Measurements from ENCODE around the gene CRIP1.

The CRIP1 gene

DNA sequence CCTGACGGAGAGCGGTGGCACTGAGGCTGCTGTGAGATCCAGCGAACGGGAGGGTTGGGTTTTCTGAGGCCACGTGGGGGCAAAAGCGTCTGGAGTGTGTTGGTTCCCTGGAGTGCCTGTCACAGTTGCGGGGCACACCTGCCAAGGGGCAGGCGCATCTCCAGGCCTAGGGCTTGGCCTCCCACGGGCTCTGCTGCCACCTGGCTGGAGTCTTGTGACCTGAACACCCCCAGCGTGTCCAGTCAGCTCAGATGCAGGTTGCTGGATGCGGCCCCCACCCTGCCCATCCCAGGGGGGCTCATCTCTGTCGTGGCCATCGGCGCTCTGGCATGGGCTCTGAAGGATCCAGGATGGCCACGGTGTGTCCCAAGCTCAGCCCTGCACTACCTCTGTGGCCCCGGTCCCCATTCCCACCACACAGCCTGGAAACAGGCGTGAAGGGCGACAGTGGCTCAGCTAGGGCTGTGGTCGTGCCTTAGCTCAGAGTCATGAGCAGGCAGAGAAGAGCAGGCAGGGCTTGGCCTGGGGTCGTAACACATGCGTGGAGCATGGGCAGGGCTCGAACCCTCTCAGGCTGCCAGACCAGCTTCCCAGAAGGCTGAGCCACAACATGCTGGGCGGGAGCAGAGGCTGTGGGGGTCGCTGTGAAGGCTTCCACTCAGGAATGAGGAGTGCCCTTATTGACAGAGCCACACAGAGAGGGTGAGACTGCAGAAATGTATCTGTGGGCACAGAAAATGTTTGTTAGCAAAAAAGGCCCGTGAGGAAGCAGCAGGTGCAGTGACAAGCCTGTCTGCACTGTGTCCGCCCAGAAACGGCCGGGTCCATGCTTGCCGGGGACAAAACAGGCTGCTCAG, 35.6 kb upstream of the CRIP1 start:
- DNase-seq (ENCODE audit: low spot score), result no peak

DNA sequence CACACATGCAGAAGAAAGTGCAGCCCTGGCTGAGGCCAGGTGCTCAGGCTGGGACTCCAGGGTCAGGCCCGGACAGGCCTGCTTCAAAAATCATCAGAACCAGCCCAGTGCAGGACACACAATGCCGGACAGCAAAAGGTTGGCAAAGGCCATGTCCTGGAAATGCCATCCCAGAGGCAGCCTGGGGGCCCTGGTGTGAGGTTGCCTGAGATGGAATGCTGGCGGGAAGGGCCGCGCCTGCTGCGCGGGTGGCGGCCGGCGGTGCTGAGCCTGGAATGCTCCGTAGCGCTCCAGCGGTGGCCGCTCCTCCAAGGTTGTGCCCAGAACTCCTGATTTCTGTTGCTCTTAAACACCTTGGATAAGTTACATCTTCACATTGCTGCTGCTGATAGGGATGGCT, 33.7 kb upstream of the CRIP1 start:
- no peak for DNase-seq (ENCODE audit: low spot score)

DNA sequence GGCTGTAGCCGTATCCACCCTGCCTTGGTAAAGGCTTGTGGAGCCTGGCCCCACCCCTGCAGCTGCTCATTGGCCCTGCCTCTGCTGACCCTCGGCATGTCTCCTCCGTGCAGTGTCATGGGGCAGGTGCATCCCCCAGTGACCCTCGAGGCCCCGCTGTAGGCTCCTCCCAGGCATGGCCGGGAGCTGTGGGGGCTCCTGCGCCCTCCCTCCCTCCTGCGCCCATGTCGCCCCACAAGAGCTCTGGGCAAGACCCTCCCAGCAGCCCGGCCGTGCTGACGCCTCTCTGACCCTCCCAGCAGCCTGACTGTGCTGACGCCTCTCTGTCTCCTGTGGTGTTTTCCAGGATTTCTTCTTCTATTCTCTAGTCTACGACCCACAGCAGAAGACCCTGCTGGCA, 32.8 kb upstream of the CRIP1 start:
- DNase-seq (ENCODE audit: low spot score), result no peak

DNA sequence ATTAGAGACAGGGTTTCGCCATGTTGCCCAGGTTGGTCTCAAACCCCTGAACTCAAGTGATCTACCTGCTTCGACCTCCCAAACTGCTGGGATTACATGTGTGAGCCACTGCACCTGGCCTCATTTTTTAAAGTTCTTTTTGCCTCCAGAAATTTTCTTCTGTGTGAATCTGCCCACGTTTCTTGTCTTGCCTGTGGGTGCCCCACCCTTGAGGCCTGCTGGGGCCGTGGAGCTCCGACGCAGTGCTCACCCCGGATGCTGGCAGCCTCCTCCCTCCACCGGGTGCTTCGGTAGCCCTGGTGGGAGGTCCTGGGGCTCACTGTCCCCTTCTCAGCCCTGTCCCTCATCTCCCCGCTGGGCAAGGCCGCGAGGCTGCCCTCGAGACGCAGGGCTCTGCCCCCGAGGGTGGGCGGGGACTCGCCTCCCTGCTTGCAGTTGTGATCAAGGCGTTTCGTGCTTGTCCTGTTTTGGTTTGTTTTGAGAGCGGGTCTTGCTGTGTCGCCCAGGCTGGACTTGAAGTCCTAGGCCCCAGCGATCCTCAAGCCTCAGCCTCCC, 31.5 kb upstream of the CRIP1 start:
- no peak for DNase-seq (ENCODE audit: low spot score)

DNA sequence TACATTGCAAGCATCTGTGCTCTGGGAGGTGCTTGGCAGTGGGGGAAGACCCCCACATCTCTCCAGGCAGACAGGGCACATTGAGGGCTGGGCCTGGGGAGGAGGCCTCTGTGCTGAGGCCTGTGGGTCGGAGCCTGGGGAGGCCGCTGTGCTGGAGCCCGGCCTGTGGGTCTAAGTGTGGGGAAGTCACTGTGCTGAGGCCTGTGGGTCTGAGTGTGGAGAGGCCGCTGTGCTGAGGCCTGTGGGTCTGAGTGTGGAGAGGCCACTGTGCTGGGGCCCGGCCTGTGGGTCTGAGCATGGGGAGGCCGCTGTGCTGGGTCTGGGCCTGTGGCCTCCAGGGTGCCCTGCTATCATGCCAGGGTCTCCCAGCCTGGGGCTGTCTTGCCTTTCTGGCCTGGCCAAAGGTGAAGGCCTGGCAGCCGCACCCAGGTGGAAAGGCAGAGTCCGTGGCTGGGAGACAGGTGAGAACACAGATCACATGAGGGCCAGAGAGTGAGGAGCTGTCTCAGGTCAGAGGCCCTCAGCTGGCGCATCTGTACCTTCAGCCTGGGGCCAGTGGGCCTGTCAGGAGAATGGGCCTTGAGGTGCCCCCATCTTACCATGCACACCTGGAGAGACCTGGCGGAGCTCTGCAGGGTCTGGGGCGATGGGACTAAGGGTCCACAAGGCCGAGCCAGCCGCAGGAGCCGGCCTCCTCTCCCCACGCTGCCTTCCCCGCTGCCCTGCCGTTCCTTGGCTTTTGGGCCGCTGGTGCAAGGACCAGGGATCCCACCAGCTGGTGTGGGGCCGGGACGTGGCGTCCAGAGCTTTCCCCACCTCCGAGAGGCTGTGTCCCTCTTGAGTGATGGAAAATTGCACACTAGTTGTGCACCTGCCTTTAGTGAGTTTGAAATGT, 30.7 kb upstream of the CRIP1 start:
- no peak for DNase-seq (ENCODE audit: low spot score)

DNA sequence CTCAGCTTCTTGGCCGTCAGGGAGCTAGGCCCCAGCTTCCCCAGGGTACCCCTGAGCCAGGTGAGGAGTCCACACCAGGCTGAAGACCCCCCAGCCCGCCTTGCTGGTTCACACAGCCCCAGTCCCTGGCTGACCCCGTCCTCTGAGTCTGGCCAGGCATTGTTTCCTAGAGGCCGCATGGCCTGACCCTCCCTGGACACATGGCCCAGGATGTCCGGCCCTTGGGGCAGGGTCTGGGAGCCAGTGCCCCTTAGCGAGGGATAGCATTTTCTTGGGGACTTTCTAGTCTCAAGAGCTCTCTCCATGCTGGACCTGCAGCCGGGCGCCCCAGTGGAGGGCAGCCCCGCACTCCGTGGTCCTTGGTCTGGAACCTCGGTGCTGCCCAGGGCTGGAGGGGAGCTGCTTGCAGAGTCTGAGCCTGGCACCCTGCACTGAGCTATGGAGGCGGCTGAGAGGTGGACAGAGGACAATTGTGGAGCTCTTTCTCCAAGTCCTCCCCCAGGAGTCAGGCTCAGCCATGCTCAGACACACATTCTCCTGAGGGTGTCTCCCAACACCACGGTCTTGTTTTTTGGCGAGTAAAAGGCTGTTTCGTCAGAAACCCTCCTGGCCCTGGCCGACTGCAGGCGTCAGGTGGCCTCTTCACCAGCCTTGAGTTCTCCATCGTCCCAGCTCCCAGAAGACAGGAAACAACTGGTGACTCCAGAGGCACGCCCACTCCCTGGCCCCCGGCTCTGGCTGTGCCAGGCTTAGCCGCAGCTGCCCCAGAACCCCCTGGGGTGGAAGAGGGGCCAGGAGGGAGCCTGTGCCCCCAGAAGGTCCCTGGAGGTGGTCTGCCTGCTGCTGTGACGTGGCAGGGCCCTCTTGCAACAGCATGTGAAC, 29.7 kb upstream of the CRIP1 start:
- DNase-seq (ENCODE audit: low spot score), result no peak

DNA sequence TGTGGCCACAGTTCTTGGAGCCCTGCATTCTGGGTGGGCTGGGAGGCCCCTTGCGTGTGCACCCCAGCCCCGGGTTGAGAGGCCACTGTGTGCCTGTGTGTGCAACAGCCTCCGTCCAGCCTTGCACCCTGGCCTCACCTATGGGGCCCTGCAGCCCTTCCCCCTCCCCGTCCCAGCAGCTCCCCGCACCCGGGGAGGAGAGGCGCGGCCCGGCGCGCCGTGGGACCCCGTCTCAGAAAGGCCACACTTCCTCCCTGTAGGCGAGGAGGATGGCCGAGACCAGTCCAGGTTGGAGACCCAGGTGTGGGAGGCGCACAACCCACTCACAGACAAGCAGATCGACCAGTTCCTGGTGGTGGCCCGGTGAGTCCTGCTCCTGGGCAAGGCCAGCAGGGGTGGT, 28.7 kb upstream of the CRIP1 start:
- no peak for DNase-seq (ENCODE audit: low spot score)

DNA sequence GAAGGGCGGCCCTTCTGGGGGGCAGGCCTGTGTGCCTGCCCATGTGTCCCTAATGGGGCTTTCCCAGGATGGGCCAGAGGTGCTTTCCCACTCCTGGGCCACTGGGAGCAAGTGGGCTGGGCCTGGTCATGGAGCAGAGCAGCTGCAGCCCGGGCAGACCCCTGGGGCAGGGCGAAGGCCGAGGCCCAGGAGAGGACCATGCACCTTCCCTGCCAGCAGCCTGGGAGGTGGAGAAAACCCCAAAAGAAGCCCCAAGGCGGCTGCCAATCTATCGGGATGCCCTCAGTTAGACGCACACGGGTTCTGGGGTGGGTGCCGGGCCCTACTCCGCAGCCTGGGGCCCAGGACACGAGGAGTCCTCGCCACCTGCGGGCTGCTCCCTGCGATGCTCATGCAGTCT, 28.1 kb upstream of the CRIP1 start:
- no peak for DNase-seq (ENCODE audit: low spot score)

DNA sequence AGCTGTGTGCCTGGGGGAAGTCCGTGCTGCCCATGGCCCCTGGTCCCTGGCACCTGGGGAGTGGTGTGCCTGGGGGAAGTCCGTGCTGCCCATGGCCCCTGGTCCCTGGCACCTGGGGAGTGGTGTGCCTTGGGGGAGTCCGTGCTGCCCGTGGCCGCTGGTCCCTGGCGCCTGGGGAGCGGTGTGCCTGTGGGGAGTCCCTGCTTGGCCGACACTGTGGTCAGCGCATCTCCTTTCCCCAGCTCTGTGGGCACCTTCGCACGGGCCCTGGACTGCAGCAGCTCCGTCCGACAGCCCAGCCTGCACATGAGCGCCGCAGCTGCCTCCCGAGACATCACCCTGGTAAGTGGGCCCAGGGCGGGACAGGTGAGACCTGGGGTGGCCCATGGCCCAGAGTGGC, 26.6 kb upstream of the CRIP1 start:
- DNase-seq (ENCODE audit: low spot score), result no peak

DNA sequence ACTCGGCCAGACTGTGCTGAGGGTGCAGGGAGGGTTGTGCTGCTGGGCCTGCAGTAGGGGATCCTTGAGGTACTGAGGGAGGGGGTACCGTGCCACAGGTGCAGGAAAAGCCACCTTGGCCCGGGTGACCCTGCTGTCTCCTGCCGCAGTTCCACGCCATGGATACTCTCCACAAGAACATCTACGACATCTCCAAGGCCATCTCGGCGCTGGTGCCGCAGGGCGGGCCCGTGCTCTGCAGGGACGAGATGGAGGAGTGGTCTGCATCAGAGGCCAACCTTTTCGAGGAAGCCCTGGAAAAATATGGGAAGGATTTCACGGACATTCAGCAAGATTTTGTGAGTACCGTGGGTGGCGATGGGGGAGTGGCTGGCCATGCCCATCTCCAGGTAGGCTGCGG, 26.1 kb upstream of the CRIP1 start:
- no peak for DNase-seq (ENCODE audit: low spot score)

DNA sequence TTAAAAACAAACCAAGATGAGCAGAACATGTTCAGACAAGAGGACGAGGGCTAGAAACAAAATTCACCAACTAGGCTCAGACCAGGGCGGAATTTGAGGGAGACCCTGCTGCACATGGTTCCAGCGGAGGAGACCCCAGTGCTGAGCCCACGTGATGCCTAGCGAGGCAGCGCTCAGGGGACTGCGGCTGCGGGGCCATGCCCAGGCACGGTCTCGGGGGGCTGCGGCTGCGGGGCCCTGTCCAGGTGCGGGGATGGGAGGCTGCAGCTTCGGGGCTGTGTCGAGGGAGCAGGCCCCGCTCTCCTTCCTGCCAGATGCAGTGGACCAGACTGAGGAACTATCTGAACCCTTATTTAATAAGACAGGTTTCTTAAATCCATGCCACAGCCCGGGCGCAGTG, 24.8 kb upstream of the CRIP1 start:
- DNase-seq (ENCODE audit: low spot score), result no peak

DNA sequence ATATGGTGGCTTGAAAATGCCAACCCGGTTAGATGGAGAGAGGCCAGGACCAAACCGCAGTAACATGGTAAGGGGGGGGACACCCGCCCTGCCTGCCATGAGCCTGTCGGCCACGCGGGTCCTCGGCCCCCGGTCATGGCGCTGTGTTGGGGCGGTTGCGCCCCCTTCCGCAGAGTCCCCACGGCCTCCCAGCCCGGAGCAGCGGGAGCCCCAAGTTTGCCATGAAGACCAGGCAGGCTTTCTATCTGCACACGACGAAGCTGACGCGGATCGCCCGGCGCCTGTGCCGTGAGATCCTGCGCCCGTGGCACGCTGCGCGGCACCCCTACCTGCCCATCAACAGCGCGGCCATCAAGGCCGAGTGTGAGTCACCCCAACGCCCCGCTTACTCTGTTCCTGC, 22.2 kb upstream of the CRIP1 start:
- DNase-seq (ENCODE audit: low spot score), result no peak

DNA sequence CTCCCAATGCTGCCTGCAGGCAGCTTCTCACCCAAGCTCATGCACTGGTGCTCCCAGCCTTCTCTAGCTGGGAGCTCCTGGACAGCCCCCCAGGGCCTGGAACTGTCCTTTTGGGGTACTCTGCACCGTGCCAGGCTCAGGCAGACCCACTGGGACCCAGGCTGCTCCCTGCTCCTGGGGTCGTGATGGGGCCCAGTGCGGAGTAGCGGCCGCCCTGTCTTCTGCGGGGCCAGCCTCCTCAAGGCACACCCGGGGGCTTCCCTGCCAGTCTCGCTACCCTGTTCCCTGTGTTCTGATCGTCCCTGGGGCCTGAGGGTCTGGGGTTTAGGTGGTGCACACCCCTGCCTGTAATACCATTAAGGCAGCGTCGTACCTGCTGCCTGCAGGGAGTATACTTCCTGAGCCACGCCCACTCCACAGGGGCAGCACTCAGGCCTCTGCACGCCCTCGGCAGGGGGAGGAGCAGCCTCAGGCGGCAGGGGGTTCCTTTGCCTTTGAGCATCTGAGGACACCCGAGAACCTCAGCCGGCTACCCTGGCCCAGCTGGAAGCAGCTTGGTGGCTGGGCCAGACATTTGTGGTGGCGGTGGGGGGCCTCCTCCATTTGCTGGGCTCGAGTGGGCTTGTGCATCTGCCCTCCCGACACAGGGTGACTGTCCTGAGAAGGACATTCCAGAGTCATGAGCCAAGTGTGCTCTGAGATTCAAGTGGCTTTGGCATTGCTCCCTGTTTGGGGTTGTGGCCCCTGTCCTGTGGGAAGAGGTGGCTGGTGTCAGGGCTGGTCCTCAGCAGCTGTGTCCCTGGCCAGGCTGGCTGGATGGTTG, 21.3 kb upstream of the CRIP1 start:
- peak; percentile 38 for DNase-seq (ENCODE audit: low spot score)

DNA sequence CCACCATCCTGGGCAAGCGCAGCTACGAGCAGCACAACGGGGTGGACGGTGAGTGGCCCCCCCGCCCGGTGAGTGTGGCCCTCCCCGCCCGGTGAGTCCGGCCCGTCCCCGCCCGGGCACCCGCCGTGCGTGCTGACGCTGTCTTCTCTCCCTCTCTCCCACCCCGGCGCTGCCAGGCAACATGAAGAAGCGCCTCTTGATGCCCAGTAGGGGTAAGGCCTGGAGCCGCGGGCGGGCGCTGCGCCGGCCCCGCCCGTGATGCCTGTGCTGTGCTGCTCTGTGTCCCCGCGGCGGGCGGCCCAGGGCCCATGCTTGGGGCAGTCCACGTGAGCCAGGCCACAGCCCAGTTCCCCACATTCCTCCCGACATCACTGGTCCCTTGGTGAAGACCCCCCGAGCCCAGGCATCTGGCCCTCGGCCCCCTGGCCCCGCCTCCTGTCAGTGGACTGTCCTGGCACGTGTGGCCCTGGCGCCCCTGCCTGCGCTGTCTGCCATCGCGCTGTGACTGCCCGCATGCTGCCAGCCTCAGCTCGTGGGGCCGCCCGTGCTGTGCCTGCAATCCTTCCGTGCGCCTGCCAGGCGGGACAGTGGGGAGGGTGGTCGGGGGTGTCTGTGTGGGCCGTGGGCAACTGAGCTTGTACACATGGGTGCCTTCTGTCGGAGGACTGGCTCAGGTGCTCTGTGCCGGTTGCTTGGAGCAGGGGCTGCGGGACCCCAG, 20.0 kb upstream of the CRIP1 start:
- DNase-seq (ENCODE audit: low spot score), result no peak

DNA sequence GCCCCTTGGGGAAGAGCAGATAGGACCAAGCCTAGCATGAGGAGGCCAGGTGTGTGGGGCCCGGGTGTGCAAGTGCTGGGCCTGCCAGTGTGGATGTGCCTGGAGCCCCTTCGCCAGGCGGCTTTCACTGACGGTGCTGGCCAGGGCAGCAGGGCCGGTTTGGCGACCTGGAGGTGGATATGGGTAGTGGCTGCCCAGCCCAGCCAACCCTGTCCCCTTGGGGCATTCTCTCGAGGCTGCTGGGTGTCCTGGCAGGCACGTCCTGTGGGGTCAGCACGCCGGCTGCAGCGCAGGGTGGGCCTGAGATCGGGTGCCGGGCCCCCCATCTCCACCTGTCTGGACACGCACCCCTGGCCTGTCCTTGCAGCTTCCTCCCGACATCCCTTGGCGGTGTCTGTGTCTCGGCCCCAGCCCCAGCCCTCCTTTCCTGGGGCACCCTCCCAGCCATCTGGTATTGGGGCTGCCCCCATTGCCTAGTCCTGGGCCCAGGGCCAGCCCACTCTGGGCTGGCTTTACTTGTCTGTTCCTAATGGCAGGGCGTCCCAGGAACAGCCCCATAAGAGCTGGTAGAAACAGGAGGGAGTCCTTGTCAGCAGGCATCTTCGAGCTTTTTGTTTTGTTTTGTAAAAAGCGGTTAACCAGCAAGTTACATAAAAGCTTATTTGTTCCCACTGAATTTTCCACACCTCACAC, 19.3 kb upstream of the CRIP1 start:
- DNase-seq (ENCODE audit: low spot score), result no peak

DNA sequence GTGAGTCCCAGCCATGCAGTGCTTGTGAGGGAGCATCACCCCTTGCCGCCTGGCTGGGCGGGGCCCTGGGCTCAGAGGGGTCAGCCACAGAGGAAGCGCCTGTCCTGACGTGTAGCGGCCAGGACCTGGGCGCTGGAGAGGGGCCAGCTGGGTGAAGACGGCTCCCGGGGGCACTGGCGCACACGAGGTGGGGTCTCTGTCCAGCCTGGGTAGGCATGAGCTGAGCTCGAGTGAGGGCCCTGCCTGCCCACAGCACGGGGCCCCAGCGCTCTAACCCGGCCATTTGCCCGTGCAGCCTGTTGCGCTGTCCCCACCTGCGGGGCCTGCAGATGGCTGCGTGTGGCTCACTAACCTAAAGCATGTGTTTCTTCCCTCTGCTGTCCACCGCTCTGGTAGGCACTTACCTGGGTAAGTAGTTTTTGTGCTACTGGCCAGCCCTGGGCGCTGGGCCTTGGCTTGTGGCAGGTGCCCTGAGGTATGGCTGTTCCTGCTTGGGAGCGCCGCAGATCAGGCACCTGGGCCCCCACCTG, 18.7 kb upstream of the CRIP1 start:
- no peak for DNase-seq (ENCODE audit: low spot score)

DNA sequence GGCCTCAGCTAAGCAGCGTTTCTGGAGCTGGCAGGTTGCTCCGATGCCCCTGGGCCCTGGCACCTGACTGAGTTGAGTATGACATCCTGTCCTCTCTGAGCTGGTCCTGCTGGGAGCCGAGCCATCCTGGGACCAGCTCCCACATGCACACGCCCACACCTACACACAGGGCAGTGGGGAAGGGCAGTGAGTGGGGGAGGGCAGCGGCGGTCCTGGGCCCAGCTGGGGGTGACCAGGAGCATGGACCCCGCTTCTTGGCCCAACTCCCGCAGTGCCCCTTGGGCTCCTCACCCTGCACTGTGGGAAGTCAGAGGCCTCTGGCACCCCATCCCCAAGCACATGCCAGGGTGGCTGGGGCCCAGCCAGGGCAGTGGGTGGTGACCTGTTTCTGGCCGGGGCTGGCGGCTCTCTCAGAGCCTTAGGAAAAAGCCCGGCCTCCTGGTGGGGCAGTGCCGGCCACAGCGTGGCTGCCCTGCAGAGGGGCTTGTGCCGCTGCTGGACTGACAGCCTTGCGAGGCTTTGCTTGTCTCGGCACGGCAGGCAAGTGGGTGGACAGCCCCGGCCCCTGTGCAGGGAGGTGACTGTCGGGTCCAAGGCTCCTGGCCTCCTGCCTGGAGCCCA, 18.0 kb upstream of the CRIP1 start:
- DNase-seq (ENCODE audit: low spot score), result no peak

DNA sequence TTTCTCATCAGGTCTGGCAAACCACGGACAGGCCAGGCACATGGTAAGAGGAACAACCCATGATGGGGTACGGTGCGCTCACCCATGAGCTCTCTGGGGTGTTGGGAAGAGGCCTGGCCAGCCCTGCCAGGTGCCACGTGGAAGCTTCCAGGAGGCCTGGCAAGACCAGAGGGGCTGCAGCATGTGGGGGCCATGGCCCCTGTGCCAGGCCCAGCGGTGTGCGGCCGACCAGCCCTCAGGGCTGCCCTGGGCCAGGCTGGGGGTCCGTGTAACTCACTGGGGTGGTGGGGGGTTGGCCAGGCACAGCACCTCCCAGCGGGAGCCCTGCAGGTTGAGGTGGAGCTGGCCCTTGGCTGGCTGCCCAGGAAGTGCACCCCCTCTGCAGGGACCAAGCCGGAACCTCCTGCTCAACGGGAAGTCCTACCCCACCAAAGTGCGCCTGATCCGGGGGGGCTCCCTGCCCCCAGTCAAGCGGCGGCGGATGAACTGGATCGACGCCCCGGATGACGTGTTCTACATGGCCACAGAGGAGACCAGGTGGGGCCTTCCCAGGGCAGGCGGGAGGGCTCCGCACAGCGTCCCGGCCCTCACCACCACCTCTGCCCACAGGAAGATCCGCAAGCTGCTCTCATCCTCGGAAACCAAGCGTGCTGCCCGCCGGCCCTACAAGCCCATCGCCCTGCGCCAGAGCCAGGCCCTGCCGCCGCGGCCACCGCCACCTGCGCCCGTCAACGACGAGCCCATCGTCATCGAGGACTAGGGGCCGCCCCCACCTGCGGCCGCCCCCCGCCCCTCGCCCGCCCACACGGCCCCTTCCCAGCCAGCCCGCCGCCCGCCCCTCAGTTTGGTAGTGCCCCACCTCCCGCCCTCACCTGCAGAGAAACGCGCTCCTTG, 17.0 kb upstream of the CRIP1 start:
- no peak for DNase-seq (ENCODE audit: low spot score)

Data from AG08395 (cell line).